Right renal pelvis (tissue), 4 donors: ENCODE measurements around the gene ZDHHC18. TPM values are rescaled to one million over a fixed set of nuclear protein-coding genes. Genes with fewer than 3 reads are reported as not detected.
"Not testable (repeated sequence)": the region's sequence is repeated elsewhere in the genome, so short reads cannot be mapped to it uniquely, and the experiment has no call there.

Experiments used
- DNase-seq, 4 donors: peaks; one replicate each; pipeline ENCODE4 v3.0.0-alpha.2; 2013; ENCODE audit warnings: low read depth in 4 of 4, low spot score in 3 of 4, missing footprints in 1 of 4
- polyA plus RNA-seq, 4 donors: library from polyadenylated mRNA; unstranded; fragments of 120-200 nt; gene quantifications; one replicate each; pipeline ENCODE4 v1.2.1, GENCODE V29; 2013; ENCODE audit not compliant: insufficient read length in 4 of 4

ZDHHC18 gene
- polyA plus RNA-seq, 4 donors: 20.7 to 23.2 (median 22.1) TPM

DNA sequence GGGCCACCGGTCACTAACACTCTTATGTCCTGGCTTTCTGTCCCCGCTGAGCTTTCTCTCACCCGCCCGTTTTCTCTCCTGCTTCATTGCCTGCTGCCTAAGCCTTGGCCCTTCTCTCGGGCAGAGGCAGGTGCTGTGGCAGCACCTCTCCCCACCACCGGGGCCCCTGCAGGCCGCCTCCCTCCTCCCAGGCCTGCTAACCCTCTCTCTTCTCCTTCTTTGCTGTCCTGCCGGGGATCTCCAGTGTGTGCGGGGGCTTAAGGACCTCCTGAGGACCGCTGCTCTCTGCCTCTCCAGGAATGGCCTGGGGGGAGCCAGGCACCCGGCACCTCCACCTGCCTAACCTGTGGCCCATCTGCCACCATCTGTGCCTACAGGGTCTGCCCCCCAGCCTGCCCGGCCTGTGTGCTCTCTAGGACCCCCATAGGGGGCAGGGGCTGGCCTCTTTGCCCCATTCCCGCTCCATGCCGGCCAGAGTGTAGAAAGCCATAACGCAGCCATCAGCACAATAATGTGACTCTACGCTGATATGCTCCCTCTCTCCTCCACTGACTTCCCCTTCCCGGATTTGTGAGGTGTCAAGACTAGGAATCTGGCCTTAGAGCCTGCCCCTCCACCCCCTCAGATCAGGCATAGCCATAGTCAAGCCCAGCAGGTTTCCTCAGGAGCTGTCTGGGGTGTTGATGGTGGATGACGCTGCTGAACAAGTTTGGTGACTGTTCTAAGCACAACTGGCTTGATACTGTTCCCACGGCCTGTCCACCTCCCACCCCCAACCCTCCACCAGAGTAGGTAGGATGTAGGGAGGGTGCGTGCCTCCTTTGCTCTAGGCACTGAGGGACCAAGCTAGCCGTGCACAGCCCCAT is 30.3 kb downstream of the ZDHHC18 start:
- no peak for DNase-seq

DNA sequence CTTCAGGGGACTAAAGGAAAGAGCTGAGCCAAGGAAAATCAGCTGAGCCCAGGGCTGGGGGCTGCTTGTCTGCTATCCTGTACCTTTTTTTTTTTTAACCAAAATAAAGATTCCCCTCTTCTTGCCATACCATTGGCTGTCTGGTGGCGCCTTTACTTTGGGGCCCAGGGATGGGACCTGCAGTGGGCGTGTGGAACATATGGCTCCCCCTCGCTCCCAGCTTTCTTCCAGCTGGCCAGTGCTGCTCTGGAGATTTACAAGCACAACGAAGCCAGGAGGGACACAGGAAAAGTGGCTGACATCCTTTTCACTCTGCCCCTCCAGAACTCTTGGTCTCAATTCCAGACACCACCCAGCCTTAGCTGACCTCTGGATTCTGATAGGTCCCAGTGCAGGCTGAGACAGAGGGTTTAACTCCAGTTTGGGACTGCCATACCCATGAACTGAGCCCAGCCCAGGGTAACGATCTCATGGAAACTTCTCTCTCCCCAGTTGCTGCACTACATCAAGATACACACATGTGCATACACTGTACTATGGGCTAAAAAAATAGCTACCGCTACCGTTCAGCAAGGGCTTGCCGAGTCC is 31.1 kb downstream of the ZDHHC18 start:
- no peak for DNase-seq

DNA sequence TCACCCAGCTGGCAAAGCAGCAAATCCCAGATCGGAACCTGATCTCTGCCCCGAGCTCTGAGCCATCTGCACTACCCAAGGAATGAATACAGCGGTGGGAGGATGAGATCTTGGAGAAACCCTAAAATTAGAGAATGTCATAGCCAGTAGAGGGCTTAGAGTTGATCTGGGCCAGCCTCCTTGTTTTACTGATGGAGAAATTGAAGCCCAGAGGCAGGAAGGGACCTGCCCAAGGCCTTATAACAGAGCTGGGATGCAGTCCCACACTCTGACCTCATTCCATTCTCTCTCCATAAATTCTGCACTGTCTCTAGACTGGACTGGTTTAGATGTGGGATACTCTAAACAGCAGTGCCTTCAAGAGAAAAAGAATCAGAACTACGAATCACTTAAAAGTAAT is 31.7 kb downstream of the ZDHHC18 start:
- DNase-seq: no peak

GRCh38 chr1:26858891-26859640 is 32.6 kb downstream of the ZDHHC18 start:
- DNase-seq: no peak

GRCh38 chr1:26861286-26861701 is 34.8 kb downstream of the ZDHHC18 start:
- DNase-seq: no peak

GRCh38 chr1:26861889-26862378 is 35.4 kb downstream of the ZDHHC18 start:
- DNase-seq: no peak

- DNase-seq: no peak
These were observed 36.5 kb downstream of the ZDHHC18 start, which contains the start of gene SFN for GRCh38 chr1:26862781-26863684. SFN (plus strand) TSS chr1:26863149; CDS start chr1:26863213, 64 bp downstream.

- no peak for DNase-seq
These were observed 37.2 kb downstream of the ZDHHC18 start for GRCh38 chr1:26863685-26864077.

DNA sequence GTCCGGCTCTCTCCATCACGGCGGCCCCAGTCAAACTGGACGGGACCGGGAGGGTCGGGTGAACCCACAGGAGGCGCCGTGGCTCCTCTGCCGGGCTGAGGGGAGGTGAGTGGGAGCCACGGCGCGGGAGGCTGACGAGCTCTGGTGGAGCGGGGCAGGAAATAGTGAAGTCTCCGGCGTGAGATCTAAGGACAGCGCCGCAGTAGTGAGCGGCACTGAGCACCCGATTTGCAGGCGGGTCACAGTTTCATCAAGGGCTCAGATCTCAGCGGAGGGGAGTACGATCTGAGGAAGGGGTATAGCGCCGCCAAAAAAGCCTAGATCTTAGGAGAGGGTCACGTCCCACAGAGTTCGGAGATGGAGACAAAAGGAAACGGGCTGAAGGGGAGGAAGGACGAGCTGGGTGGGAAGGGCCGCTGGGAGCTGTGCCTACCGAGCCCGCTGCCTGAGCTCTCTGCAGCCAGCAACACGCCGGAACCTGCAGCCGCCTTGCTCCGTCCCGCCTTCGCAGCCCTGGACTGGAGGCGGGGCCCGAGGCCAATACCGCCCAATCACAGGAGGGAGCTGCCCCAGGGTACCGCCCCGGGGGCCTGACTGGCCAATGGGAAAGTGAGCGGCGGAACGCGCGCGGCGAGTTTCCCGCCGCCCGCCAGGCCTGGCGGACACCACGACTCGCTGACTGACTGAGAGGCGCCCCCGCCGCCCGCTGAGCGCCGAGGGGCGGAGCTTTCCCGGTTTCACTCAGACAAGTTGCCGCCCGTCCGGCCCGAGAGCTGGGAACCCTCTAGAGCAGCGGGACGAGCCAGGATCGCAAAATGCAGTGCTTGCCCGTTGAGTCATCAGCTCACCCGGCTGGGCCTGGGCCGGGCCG is 38.4 kb downstream of the ZDHHC18 start:
- peak; percentile 92 to 94 (median 93) for DNase-seq

DNA sequence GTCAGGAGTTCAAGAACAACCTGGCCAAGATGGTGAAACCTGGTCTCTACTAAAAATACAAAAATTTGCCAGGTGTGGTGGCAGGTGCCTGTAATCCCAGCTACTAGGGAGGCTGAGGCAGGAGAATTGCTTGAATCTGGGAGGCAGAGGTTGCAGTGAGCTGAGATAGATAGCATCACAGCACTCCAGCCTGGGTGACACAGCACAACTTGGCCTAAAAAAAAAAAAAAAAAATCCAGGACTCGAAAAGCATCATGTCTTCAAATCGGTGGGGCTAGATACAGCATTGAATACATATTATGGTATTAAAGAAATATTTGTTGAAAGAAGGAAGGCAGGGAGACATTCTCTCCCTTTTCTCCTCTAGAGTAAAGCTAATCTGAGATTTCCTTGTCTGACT is 46.6 kb downstream of the ZDHHC18 start:
- DNase-seq: not testable (repeated sequence)

DNA sequence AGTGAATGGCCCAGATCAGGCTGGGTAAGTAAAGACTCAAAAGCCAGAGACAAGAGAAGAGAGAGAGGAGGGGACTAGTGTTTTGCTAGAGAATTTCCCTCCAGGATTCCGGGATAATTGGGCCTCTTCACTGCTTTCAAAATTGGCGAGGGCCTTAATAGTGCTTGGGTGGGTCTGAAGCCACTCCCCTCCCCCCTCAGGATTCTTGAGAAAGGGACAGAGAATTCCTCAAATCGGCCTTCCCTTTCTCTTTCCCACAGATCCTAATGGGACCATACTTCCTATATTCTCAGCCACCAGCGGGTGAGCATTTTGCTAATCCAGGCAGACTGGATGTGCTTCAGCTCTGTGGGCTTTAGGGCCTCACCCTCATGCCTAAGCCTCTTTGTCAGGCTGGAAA is 48.4 kb downstream of the ZDHHC18 start:
- DNase-seq: no peak

DNA sequence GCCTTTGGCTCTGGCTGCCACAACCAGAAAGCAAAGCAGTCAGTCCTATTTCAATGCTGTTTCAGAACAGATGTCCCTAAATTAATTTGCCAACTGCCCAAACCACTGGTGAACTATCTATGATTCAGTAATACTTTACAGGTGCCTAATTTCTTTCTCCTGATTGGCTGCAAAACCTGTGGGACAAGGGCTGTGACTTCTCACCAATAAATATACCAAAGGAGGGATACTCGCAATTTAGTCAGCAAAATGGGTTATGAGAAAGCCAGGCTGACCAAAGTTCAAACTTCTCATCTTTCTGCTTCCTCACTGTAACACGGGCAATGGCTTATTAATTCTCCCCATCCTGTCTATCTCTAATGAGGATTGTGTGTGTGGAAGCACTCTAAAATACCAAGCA is 50.8 kb downstream of the ZDHHC18 start:
- DNase-seq: no peak

DNA sequence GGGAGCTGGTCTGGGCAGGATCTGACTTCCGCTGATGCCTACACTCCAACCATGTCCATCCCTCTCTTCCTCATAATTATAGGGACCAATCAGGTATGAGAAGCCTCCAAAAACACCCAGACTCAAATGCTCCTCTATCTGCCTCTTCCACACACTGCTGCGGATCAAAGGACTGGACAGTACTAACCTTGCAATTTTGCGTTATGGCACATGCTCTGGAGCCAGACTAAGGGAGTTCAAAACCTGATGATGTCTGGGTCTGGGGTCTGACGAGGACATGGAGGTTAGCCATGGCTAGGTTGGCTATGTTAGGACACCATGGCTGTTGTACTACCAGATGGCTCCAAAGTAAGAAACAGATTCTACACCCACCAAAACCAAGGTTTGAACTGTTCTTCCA is 53.3 kb downstream of the ZDHHC18 start:
- DNase-seq: no peak

- DNase-seq: not testable (repeated sequence)
These were observed 55.1 kb downstream of the ZDHHC18 start for GRCh38 chr1:26881611-26882010.

DNA sequence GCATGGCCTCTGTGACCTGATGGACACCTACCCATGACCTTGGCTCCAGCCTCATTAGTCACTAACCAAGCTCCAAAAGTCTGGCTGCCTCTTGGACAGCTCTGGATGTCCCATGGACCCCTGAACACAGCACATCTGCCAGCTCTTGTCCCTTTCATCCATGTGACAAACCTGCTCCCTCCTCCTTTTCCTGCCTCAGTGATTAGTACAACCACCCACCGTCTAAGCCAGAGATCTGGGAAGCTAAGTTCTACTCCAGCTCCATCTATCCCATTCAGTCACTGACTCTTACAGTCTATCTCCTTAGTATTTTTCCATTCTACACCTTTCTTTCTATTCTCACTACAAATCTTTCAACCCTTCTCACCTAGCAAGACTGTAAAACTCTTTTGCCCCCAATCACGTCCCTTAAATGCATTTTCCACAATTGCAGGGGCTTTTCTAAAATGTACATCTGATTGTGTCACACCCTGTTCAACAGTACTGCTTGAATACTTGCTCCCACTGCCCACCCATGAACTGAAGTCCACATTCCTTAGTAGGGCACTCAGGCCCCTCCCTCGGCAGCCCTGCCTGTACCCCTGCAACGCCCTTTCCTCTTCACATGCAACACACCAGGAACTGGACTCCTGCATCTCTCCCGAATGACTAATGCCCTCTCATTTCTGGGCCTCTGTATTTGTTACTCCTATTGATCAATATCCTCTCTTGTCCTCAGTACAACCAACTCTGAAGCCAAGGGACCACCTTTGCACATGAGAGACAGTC is 56.4 kb downstream of the ZDHHC18 start:
- DNase-seq: no peak

GRCh38 chr1:26887125-26887524 is 60.6 kb downstream of the ZDHHC18 start:
- DNase-seq: no peak

DNA sequence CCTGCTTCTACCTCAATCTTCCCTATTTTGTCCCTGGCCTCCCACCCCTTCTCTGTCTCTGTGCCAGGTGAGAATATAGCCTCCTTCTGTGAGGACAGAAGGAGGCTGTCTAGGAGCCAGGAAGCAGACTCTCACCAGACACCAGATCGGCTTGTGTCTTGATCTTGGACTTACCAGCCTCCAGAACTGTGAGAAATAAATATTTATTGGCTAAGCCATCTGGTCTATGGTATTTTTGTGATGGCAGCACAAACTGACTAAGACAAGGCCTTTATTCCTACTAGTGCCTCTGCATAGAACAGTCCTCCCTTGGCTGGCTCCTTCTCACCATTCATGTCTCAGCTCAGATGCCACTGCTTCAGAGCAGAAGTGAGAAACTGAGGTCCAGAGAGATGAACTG is 61.7 kb downstream of the ZDHHC18 start:
- no peak for DNase-seq
